Tracheal epithelial cell (primary cell): Measurements from ENCODE around the gene BCL2L12. TPM values are rescaled to one million over a fixed set of nuclear protein-coding genes. Genes with fewer than 3 reads are reported as not detected.

ENCODE experiments used
- total RNA-seq: library from RNA; depleted of rRNA; stranded (reverse); fragments of >200 nt; gene quantifications from 2 replicates; pipeline ENCODE4 v1.2.1, GENCODE V29; 2014

BCL2L12 gene
- total RNA-seq: 2.4 and 3.8 TPM in 2 replicates

GRCh38 chr19:49665351-49666119 lies at the start of gene BCL2L12, which contains the start of gene IRF3:
TSS of gene BCL2L12 (plus strand) at chr19:49665933. CDS start at chr19:49666693, 760 bp downstream.
TSS of gene IRF3 (minus strand) at chr19:49665857. CDS start at chr19:49664838, 1,019 bp downstream.

GRCh38 chr19:49640113-49640898 lies 25.4 kb upstream of the BCL2L12 start, which contains the start of gene RRAS:
TSS of gene RRAS (minus strand) at chr19:49640143. CDS start at chr19:49640098, 45 bp downstream.

GRCh38 chr19:49641688-49642491 lies 23.8 kb upstream of the BCL2L12 start, which contains the start of gene SCAF1:
TSS of gene SCAF1 (plus strand) at chr19:49642209. CDS start at chr19:49645027, 2,818 bp downstream.

GRCh38 chr19:49677231-49677900 lies 11.6 kb downstream of the BCL2L12 start, which contains the start of gene PRMT1:
TSS of gene PRMT1 (plus strand) at chr19:49677271. CDS start at chr19:49677281, 10 bp downstream.

GRCh38 chr19:49689133-49690078 lies 23.7 kb downstream of the BCL2L12 start, which contains the start of gene ADM5:
TSS of gene ADM5 (plus strand) at chr19:49689594. CDS start at chr19:49689838, 244 bp downstream.

GRCh38 chr19:49690656-49691242 lies 25.0 kb downstream of the BCL2L12 start, which contains the start of gene CPT1C:
TSS of gene CPT1C (plus strand) at chr19:49691116. CDS start at chr19:49692253, 1,137 bp downstream.

Other genes with a start within 250 kb of the BCL2L12 start
- not detected in 2 replicates for gene PTH2, start 242.5 kb upstream of the BCL2L12 start, total RNA-seq
- gene GFY, start 240.5 kb upstream of the BCL2L12 start, total RNA-seq: not detected in 2 replicates
- gene SLC17A7, start 224.4 kb upstream of the BCL2L12 start, total RNA-seq: not detected in 2 replicates
- gene PIH1D1, start 214.1 kb upstream of the BCL2L12 start, total RNA-seq: 98.9 and 148 TPM in 2 replicates
- 23.7 and 48.0 TPM in 2 replicates for gene ALDH16A1, start 212.7 kb upstream of the BCL2L12 start, total RNA-seq
- gene FLT3LG, start 191.7 kb upstream of the BCL2L12 start, total RNA-seq: not detected in 2 replicates
- gene RPL13A, start 178.3 kb upstream of the BCL2L12 start, total RNA-seq: 6,353 and 8,609 TPM in 2 replicates
- 5,302 and 8,401 TPM in 2 replicates for gene RPS11, start 169.5 kb upstream of the BCL2L12 start, total RNA-seq
- 25.8 and 32.6 TPM in 2 replicates for gene FCGRT, start 153.3 kb upstream of the BCL2L12 start, total RNA-seq
- 1.7 and 1.9 TPM in 2 replicates for gene RCN3, start 137.9 kb upstream of the BCL2L12 start, total RNA-seq
- gene NOSIP, start 85.4 kb upstream of the BCL2L12 start, total RNA-seq: 63.5 and 88.0 TPM in 2 replicates
- 6.0 and 7.2 TPM in 2 replicates for gene PRRG2, start 84.6 kb upstream of the BCL2L12 start, total RNA-seq
- gene PRR12, start 74.8 kb upstream of the BCL2L12 start, total RNA-seq: 0.96 and 2.1 TPM in 2 replicates
- 22.8 and 34.9 TPM in 2 replicates for gene RRAS, start 25.8 kb upstream of the BCL2L12 start, total RNA-seq
- 14.2 and 16.4 TPM in 2 replicates for gene SCAF1, start 23.7 kb upstream of the BCL2L12 start, total RNA-seq
- gene IRF3, start 76 bp upstream of the BCL2L12 start, total RNA-seq: 98.1 and 111 TPM in 2 replicates
- gene PRMT1, start 11.3 kb downstream of the BCL2L12 start, total RNA-seq: 264 and 577 TPM in 2 replicates
- gene ADM5, start 23.7 kb downstream of the BCL2L12 start, total RNA-seq: 0.64 and 0.72 TPM in 2 replicates
- 1.4 and 1.9 TPM in 2 replicates for gene CPT1C, start 25.2 kb downstream of the BCL2L12 start, total RNA-seq
- not detected in 2 replicates for gene TSKS, start 97.4 kb downstream of the BCL2L12 start, total RNA-seq
- 39.2 and 39.5 TPM in 2 replicates for gene AP2A1, start 101.1 kb downstream of the BCL2L12 start, total RNA-seq
- gene FUZ, start 147.4 kb downstream of the BCL2L12 start, total RNA-seq: 8.5 and 22.9 TPM in 2 replicates
- 14.0 and 15.6 TPM in 2 replicates for gene MED25, start 152.4 kb downstream of the BCL2L12 start, total RNA-seq
- 24.7 and 38.1 TPM in 2 replicates for gene PTOV1, start 185.2 kb downstream of the BCL2L12 start, total RNA-seq
- 31.5 and 34.7 TPM in 2 replicates for gene PNKP, start 201.6 kb downstream of the BCL2L12 start, total RNA-seq
- gene AKT1S1, start 211.4 kb downstream of the BCL2L12 start, total RNA-seq: 2.8 and 5.3 TPM in 2 replicates
- gene TBC1D17, start 211.8 kb downstream of the BCL2L12 start, total RNA-seq: 3.4 and 3.9 TPM in 2 replicates
- gene IL4I1, start 231.0 kb downstream of the BCL2L12 start, total RNA-seq: 0.21 and 4.8 TPM in 2 replicates